Kidney epithelial cell (primary cell): Measurements from ENCODE around the gene WDR45B. TPM values are rescaled to one million over a fixed set of nuclear protein-coding genes. Genes with fewer than 3 reads are reported as not detected.

ENCODE experiments used
- DNase-seq: peaks from one replicate; pipeline ENCODE4 v3.0.0-alpha.2; 2010; ENCODE audit warnings: low read depth
- H3K27me3 ChIP-seq: 2 replicates; pipeline ENCODE4 v1.6.0; 2011; ENCODE audit warnings: low read length; ENCODE audit not compliant: control insufficient read depth, insufficient read depth
- H3K36me3 ChIP-seq: 2 replicates; pipeline ENCODE4 v1.5.1; 2011; ENCODE audit warnings: low read length; ENCODE audit not compliant: control insufficient read depth, insufficient read depth
- H3K4me3 ChIP-seq: 2 replicates; pipeline ENCODE4 v1.5.1; 2011; ENCODE audit warnings: low read depth, mild to moderate bottlenecking, control low read depth, low read length
- CTCF ChIP-seq: IDR thresholded peaks from 2 replicates; pipeline ENCODE4 v1.5.1; 2011; ENCODE audit warnings: mild to moderate bottlenecking, moderate library complexity, low read length, control low read depth, inconsistent platforms; ENCODE audit not compliant: insufficient read depth, poor library complexity, severe bottlenecking
- total RNA-seq: library from RNA; depleted of rRNA; stranded (reverse); fragments of >200 nt; gene quantifications from 2 replicates; pipeline ENCODE4 v1.2.3, GENCODE V29; 2015

The WDR45B gene
- total RNA-seq, 1 donor from 2014 or later, result 102 TPM

- Histone ChIP-seq H3K4me3 (no peak overlapping the region), H3K27me3 (no peaks in the 10 kb centered on the region), H3K36me3 (no peaks in the 10 kb centered on the region)
- DNase-seq, result no peak
- TF ChIP-seq CTCF, result no peak
These were observed 38.4 kb upstream of the WDR45B start for GRCh38 chr17:82686366-82687324.

- TF ChIP-seq CTCF, result no peak
- no peak overlapping the region for H3K4me3 ChIP-seq
- H3K36me3 ChIP-seq, result no peaks in the 10 kb centered on the region
- no peak for DNase-seq
- H3K27me3 ChIP-seq, result no peaks in the 10 kb centered on the region
These were observed 37.0 kb upstream of the WDR45B start for GRCh38 chr17:82685291-82685690.

GRCh38 chr17:82684228-82684841 is 36.1 kb upstream of the WDR45B start:
- no peak for TF ChIP-seq CTCF
- DNase-seq, result peak; percentile 74
- H3K4me3 ChIP-seq, result no peak overlapping the region
- H3K36me3 ChIP-seq, result no peaks in the 10 kb centered on the region
- H3K27me3 ChIP-seq, result no peaks in the 10 kb centered on the region

GRCh38 chr17:82683534-82683933 is 35.3 kb upstream of the WDR45B start:
- TF ChIP-seq CTCF, result no peak

GRCh38 chr17:82681547-82681946 is 33.3 kb upstream of the WDR45B start:
- DNase-seq, result no peak
- H3K36me3 ChIP-seq, result no peaks in the 10 kb centered on the region
- no peak for TF ChIP-seq CTCF
- no peak overlapping the region for H3K4me3 ChIP-seq
- no peaks in the 10 kb centered on the region for H3K27me3 ChIP-seq

More at GRCh38 chr17:82683534-82683933, 35.3 kb upstream of the WDR45B start:
- no peak for DNase-seq
- no peak overlapping the region for H3K4me3 ChIP-seq
- no peaks in the 10 kb centered on the region for H3K27me3 ChIP-seq
- no peaks in the 10 kb centered on the region for H3K36me3 ChIP-seq
